NCI-H1105 treated with DMSO at 0.1 percent for 48 hours (cell line): ENCODE measurements around the gene BHLHA15.

ENCODE experiments used
- DNase-seq: peaks from one replicate; lab custom pipeline; 2025; lab: John Stamatoyannopoulos, UW

The BHLHA15 gene

DNA sequence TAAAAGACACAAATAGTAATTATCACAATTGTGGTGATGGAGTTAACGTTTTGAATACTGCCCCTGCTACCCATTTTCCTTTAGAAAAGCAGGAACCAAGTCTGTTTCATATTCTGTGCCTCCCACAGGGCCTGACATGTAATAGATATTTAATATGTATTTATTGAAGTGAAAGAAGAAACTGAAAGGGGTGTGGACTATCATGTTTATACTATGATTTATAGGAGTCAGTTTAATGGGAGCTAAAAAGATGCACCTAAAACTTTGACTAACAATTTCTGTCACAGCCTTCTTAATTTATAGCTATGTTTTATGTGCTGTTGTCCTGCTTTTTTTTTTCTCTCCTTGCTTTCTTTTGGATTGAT is 24.1 kb upstream of the BHLHA15 start:
- no peak for DNase-seq

DNA sequence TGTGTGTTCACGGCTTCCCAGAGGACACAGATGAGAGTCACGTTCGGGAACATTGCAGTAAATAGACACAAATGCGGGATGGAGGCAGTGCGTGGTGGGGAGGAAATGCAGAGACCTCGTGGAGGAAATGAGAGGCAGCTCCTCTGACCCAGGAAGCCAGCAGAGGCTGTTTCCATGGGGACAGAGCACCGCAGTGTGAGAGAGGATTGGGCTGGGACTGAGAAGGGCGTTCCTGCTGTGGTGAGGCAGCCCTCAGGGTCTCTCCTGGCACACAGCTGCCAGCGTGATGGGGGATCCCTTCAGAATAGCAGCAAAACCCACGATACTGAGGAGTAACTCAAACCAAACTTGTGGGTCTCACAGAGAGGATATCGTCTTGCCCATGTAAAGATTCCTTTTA is 21.7 kb upstream of the BHLHA15 start:
- DNase-seq: no peak

DNA sequence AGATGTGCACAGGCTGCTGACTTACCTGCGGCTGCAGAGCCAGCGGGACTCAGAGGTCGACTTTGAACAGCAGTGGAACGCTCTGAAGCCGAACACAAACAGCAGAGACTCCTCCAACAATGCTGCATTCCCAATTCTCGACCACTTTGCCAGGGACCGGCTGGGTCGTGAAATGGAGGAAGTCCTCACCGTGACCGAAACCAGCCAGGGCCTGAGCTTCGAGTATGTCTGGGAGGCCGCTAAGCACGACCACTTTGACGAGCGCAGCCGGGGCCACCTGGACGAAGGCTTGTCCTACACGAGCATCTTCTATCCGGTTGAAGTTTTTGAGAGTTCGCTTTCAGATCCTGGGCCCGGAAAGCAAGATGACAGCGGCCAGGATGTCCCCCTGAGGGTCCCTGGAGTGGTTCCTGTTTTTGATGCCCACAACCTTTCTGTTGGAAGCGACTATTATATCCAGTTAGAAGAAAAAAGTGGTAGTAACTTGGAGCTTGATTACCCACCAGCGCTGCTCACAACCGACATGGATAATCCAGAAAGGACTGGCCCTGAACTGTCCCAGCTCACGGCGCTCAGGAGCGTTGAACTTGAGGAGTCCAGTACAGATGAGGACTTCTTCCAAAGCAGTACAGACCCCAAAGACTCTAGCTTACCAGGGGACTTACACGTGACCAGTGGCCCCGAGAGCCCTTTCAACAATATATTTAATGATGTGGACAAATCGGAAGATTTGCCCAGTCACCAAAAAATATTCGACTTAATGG is 19.4 kb upstream of the BHLHA15 start:
- DNase-seq: no peak

DNA sequence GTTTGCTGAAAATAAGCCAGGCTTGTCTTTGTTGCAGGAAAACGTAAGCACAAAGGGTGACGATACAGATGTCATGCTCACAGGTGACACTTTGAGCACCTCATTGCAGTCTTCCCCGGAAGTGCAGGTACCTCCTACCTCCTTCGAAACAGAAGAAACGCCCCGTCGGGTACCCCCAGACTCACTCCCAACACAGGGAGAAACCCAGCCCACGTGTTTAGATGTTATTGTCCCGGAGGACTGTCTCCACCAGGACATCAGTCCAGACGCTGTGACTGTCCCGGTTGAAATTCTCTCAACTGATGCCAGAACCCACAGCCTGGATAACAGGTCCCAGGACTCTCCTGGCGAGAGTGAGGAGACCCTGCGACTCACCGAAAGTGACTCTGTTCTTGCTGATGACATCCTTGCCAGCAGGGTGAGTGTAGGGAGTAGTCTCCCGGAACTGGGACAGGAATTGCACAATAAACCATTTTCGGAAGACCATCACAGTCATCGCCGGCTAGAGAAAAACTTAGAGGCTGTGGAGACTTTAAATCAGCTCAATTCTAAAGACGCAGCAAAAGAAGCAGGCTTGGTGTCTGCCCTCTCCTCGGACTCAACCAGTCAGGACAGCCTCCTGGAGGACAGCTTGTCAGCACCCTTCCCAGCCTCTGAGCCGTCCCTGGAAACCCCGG is 18.3 kb upstream of the BHLHA15 start:
- DNase-seq: no peak

DNA sequence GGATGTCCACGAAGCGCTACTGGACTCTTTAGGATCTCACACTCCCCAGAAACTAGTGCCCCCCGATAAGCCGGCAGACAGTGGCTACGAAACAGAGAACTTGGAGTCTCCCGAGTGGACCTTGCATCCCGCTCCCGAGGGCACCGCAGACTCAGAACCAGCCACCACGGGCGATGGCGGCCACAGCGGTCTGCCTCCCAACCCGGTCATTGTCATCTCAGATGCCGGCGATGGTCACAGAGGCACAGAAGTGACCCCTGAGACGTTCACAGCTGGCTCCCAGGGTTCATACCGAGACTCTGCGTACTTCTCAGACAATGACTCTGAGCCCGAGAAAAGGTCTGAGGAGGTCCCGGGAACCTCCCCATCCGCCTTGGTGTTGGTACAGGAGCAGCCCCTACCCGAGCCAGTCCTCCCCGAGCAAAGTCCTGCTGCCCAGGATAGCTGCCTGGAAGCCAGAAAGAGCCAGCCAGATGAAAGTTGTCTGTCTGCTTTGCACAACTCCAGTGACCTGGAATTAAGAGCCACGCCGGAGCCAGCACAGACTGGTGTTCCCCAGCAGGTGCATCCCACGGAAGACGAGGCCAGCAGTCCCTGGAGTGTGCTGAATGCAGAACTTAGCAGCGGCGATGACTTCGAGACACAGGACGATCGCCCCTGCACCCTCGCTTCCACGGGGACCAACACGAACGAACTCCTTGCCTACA is 17.6 kb upstream of the BHLHA15 start:
- no peak for DNase-seq

DNA sequence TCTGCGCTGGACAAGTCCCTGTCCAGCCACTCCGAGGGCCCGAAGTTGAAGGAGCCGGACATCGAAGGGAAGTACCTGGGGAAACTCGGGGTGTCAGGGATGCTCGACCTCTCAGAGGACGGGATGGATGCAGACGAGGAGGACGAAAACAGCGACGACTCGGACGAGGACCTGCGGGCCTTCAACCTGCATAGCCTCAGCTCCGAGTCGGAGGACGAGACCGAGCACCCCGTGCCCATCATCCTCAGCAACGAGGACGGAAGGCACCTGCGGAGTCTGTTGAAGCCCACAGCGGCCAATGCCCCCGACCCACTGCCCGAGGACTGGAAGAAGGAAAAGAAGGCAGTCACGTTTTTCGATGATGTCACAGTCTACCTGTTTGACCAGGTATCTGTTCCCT is 17.1 kb upstream of the BHLHA15 start:
- no peak for DNase-seq

DNA sequence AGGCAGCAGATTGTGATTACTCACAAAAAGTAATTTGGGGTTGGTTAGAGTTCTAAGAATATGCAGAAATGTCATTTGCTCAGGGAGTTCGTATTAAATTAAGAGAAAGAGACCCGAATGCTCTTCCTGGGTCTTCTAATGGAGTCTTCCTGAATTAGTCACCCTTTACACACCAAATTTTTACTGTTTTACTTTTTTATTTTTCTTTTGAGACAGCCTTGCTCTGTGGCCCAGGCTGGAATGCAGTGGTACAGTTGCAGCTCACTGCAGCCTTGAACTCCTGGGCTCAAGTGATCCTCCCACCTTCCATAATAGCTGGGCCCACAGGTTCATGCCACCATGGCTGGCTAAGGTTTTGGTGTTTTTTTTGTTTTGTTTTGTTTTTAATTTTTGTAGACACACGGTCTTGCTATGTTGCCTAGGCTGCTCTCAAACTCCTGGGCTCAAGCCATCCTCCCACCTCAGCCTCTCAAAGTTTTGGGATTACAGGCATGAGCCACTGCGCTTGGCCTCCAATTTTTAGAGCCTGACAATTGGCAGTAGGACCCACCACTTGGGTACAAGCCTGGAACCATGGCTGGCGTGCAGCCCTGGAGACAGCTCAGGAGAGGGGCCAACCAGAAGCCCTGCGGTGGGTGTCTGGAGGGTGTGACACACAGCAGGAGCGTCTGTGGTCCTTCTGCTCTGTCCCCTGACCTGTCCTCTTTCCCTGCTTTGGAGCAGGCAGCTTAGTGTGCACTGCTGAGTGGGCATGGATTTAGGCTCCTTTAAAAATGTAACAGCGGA is 16.4 kb upstream of the BHLHA15 start:
- DNase-seq: no peak

DNA sequence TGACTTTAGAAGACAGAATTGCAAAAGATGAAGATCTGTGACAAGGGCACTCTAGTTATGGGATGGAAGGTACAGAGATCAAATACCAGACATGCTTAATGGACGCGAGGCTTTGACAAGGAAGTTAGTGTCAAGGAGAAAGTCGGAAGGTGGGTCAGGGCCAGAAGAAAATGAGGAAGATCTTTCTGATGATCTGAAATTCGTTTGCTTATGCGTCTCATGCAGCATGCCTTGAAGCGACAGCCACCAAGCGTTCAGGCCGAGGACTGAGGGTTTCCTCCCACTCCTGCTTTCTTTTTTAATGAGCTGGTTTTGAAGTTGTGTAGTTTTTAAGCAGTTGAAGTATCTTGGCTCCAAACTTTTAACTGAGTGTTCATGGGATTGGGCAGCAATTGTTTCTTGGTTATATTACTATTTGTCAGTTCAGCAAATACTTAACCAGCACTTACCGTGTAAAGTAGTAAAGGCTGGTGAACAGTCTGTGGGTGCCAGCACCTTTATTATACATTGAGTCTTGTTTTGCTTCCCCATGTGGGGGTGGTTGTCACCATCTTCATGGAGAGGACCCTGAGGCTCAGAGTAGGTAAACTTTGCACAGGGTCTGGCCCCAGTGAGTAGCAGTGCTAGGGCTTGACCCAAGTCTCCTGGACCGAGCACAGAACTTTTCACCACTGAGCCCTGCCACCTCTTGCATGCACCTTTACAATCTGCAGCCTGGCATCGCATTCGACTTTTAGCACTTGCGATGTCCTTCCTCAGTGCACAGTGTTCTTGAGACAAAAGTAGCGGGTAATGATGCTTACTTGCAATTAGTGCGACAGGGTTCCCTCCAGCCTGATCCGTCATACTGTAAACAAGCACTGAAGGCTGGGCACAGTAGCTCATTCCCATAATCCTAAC is 14.3 kb upstream of the BHLHA15 start:
- no peak for DNase-seq

DNA sequence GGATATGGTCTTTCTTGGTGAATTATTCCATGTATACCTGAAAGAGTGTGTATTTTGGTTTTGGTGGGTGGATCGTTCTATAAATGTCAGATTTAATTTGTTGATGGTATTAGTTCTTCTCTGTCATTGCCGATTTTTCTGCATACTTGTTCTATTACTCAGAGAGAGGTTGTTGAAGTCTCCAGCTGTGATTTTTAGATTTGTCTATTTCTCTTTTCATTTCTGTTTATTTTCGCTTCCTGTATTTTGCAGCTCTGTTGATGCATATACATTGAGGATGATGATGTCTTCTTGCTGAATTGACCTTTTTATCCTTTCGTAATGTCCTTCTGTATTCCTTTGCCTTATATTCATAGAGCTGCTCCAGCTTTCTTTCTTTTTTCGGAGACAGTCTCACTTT is 12.1 kb upstream of the BHLHA15 start:
- DNase-seq: no peak

DNA sequence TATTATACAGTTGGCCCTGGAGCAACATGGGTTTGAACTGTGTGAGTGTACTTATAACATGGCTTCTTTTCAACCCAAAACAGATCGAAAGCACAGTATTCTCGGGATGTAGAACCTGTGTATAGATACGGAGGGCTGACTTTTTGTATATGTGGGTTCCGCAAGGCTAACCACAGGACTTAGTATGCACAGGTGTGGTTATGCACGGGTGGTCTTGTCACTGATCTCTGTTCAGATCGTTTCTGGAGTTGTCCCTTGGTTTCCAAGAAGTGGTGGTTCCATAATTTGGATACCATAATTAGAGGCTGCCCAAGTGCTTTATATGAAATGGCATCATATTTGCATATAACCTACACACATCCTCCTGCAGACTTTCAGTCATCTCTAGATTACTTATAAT is 10.9 kb upstream of the BHLHA15 start:
- DNase-seq: no peak

DNA sequence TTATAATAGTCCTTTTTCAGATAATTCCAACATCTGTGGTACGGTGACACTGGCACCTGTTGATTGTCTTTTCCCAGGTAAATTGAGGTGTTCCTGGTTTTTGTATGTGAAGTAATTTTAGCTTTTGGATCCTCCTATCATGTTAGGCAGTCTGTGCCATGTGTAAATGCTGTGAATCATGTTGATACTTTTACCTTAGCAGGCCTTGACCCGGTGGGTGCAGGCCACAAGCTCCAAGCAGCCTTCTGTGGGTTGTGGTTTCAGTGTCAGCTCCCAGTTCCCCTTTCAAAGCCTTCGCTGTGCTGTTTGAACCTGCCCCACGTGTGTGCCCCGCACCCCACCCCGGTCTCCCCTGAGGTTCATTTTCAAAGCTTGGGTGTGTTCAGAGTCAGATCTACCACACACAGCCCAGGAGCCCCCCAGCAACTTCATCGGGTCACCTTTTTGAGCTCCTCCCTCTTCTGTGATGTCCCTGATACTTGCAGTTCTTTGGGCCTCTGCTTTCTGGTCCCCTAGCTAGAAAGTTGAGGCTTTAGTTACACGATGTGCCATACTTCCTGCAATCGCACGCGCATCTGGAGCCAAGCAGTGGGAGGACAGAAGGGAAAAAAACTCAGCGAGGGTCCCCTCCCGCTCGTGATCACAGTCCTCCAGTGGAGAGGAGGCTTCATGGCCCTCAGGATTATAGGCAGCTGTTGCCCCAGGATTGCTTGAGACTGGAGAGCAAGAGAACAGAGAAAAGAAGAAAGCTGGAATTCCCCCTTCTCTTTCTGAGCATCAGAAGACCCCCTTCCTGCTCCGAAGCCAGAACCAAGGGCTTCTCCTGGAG is 8.7 kb upstream of the BHLHA15 start:
- no peak for DNase-seq

DNA sequence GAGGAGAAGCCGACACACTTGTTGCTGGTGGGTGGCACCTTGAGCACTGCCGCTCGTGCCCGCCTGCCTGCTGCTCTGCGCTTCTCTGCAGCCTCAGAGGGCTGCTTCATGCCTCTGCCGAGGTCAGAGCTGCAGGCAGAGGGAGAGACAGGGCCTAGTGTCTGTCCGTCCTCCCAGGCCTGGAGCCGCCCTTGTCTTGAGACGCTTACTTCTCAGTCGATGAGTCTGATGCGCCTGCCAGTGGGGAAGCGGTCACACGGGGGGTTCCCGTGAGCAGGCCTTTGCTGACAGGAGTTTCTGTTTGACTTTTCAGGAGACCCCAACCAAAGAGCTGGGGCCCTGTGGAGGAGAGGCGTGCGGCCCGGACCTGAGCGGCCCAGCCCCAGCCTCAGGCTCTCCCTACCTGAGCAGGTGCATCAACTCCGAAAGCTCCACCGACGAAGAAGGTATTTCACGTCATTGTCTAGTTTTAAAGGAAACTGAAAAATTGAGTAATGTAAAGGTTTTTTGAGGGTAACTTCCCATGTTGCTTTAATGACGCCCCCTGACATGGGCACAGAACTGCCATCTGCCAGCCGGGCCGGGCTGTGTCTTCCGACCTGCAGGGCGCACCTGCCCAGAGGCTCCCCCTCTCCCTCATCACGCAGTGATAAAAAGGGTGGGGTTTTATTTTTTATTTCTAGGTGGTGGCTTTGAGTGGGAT is 7.8 kb upstream of the BHLHA15 start:
- DNase-seq: no peak

DNA sequence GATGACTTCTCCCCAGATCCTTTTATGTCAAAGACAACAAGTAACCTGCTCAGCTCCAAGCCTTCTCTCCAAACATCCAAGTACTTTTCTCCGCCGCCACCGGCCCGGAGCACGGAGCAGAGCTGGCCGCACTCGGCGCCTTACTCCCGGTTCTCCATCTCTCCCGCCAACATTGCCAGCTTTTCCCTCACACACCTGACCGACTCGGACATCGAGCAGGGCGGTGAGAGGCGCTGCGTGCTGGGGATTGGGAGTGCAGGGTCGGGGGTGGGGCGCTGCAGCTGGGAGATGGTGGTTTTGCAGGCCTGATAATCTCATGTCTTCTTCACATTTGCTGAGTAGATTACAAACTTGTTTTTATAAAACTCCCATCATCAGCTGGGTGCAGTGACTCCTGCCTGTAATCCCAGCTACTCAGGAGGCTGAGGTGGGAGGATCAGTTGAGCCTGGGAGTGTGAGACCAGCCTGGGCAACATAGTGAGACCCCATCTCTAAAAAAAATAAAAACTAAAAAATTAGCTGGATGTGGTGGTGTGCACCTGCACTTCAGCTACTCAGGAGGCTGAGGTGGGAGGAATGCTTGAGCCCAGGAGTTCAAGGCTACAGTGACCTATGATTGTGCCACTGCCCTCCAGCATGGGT is 7.2 kb upstream of the BHLHA15 start:
- DNase-seq: no peak

DNA sequence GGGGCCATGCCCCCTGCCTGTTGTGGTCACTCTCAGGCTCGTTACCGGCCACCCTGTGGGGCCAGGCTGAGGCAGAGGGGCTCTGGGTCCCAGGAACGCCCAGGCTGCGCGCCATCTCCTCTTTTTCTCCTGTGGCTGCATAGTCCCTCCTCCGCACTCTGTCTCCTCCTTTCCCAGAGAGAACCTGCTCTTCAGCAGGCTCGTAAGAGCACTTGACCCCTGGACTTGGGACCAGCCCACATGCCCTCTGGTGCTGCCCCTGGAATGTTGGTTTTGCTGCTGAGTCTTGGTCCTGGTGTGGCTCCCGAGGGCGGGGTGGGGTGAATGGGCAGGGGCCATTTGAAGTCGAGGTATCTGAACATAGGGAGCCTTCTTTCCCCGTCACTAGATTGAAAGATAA is 6.6 kb upstream of the BHLHA15 start:
- no peak for DNase-seq

DNA sequence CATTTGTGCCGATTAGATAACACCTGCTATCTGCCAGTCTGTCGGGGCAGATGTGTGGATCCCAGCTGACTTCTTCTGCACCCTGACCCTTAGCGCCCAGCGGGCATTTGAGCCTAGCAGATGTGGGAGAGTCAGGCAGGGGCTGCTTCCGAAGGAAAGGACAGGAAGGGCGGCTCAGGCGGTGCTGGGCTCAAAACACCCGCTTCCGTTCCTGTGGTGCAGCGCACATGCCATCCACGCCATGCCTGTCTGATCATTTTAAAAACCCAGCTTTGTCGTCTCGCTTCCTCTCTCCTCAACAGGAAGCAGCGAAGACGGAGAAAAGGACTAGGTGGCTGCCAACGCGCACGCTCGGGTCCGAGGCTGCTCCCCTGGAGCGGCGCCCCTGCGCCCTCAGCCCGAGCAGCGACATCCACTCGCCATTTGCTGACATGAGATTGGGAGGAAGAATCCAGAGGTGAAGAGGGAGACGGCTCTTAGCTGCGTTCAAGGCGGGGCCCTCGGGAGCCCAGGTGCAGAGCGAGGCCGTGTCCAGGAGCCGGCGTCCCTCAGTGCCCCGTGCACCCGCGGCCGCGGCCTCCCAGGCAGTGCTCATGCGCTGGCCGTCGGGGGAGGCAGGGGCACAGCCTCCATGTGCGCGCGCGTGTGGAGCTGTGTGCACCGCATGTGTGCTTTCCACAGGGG is 5.9 kb upstream of the BHLHA15 start:
- no peak for DNase-seq

DNA sequence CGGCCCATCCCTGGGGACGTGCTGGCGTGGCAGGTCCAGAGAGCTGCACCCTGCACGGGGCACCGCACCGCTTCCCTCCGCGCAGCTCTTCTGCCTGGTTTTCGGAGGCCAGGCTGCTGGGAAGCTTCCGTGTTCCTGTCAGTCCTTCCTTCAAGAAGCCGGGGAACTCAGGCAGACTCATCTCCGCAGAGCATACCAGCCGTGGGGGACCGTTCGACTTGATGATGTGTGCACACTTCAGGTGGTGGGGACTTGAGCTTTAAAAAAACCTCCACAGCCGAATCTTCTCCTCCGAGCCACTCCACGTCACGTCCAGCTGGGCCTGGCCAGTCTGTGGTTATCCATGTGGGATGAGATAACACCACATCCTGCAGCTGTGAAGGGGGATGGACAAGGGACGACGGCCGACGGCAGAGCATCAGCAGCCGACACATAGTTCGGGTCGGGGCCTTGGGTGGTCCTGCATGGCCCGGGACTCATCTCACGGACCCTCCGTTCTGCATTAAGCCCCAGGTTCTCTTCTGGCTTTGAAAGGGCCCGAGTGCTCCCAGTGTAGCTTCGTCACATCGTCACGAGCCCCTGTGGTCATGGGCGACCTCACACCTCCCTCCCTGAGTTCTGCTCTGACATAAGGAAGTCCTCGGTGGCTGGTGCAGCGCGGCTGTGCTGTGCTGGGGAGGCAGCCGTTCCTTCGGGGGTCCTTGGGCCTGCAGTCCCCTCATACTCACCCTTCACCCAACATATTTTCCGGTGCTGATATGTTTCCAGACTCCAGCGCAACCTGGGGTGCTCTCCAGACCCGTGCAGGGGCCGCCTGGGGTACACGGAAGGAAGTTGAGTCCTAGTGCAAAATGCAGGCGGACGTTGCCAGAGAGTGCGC is 4.5 kb upstream of the BHLHA15 start:
- DNase-seq: no peak

DNA sequence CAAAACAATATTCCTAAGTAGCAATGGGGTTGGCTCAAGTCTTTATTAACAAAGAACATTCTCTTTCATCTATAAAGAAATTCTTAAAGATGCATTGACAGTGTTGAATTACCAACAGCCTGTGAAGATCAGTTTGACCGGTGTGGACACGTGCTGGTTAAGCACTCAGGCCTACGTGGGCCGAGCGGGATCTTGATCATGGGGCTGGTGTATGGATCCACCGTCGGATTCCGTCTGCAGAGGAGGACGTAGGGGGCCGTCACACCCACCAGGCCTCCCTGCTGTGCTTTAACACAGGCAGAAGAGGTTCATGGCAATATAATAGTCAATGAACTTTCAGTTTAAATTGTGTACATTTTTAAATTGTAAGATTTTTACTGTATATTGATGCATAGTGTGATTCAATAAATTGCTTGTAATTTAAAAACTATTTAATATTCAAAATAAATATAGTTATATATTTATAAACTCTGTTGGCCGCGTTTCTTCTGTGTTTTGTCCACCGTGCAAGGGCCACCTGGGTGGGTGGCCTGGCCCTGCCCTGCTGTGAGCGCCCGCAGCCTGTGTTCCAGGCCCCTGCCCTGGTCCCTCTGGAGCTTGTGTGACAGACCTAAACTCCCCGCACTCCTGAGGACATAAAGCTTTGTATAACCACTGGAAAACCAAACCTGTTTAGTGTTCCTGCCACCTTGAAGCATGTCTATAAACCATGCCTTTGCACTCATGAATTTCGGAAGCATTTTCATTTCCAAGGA is 1.9 kb upstream of the BHLHA15 start:
- no peak for DNase-seq
